HG03280 (cell line): ENCODE data around the gene BRCA2.
A peak's percentile ranks its signal among the peaks of the same experiment; 100 is the strongest.

Experiments
- ATAC-seq: cut with Tn5 transposase; IDR thresholded peaks from one replicate; pipeline ENCODE4 v1.9.1; 2021; ENCODE audit warnings: mild to moderate bottlenecking, moderate library complexity; ENCODE audit not compliant: unreplicated experiment

BRCA2 gene

GRCh38 chr13:32384702-32385101 is 69.4 kb downstream of the BRCA2 start:
- ATAC-seq, result no peak

GRCh38 chr13:32385410-32385809 is 70.1 kb downstream of the BRCA2 start:
- no peak for ATAC-seq

GRCh38 chr13:32390048-32390447 is 74.7 kb downstream of the BRCA2 start:
- ATAC-seq, result peak; percentile 69

- ATAC-seq, result no peak
Measured at GRCh38 chr13:32390484-32390883, 75.2 kb downstream of the BRCA2 start.

GRCh38 chr13:32391101-32391619 is 75.9 kb downstream of the BRCA2 start:
- no peak for ATAC-seq

- ATAC-seq, result no peak
Measured at GRCh38 chr13:32403108-32403507, 87.8 kb downstream of the BRCA2 start.

- ATAC-seq, result no peak
Measured at GRCh38 chr13:32407854-32408253, 92.5 kb downstream of the BRCA2 start.

GRCh38 chr13:32408296-32409000 is 93.1 kb downstream of the BRCA2 start:
- ATAC-seq, result no peak

GRCh38 chr13:32409001-32409313 is 93.6 kb downstream of the BRCA2 start:
- ATAC-seq, result no peak

GRCh38 chr13:32409561-32410421 is 94.5 kb downstream of the BRCA2 start:
- ATAC-seq, result no peak

GRCh38 chr13:32413284-32413683 is 98.0 kb downstream of the BRCA2 start:
- ATAC-seq, result no peak

- ATAC-seq, result no peak
Measured at GRCh38 chr13:32414580-32414979, 99.3 kb downstream of the BRCA2 start.

GRCh38 chr13:32415019-32415418 is 99.7 kb downstream of the BRCA2 start:
- no peak for ATAC-seq

- no peak for ATAC-seq
Measured at GRCh38 chr13:32417995-32418394, 102.7 kb downstream of the BRCA2 start.

GRCh38 chr13:32419862-32420261 is 104.6 kb downstream of the BRCA2 start:
- ATAC-seq, result no peak

GRCh38 chr13:32423592-32423991 is 108.3 kb downstream of the BRCA2 start:
- ATAC-seq, result no peak

GRCh38 chr13:32425158-32425557 is 109.8 kb downstream of the BRCA2 start:
- ATAC-seq, result no peak

- ATAC-seq, result peak; percentile 42
Measured at GRCh38 chr13:32426191-32426989, 111.1 kb downstream of the BRCA2 start.

GRCh38 chr13:32426990-32427851 is 111.9 kb downstream of the BRCA2 start:
- peak; percentile 20 for ATAC-seq

GRCh38 chr13:32427852-32428580 is 112.7 kb downstream of the BRCA2 start, which contains the start of gene N4BP2L1:
Gene N4BP2L1 (minus strand): TSS chr13:32428130. CDS start chr13:32428082, 48 bp downstream.
- ATAC-seq, result peak; percentile 65
